ENCODE results near the gene OR52B4.
"Not testable (repeated sequence)": the region's sequence is repeated elsewhere in the genome, so short reads cannot be mapped to it uniquely, and the experiment has no call there.

OR52B4 gene

DNA sequence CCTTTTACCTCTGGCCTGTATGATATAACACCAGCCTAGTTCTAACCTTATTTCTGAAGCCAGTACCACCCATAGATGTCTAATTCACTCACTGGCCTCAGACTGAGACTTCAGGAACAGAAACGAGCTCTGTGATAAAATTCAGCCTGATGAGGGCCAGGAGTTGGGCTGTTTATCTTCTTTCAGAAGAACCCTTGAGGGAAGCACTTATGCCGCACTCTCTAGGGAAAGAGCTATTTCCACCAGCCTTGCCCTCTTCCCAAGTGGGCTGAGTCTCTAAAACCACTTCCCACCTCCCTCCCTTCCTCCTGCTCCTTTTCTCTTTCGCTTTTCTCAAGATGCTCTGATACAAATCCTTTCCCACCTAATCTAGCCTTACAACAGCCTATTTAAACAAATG is 2.0 kb upstream of the OR52B4 start:
- Histone ChIP-seq H3K9ac (ENCODE audit: low read depth in 1 of 2, low read length in 2 of 2) (no peak overlapping the region), H3K9me3 (ENCODE audit: control insufficient read depth in 1 of 2, low read length in 2 of 2) (no peaks in the 10 kb centered on the region), H3K27me3 (ENCODE audit: control insufficient read depth in 1 of 2, insufficient read depth in 2 of 2, low read length in 2 of 2) (no peaks in the 10 kb centered on the region), H3K4me3 (ENCODE audit: low read depth in 1 of 2, low read length in 2 of 2) (no peak overlapping the region), H3K27ac (ENCODE audit: low read depth, low read length) (no peak overlapping the region), H3K4me1 (ENCODE audit: control insufficient read depth in 1 of 2, insufficient read depth in 2 of 2, low read length in 2 of 2) (no peaks in the 10 kb centered on the region), H3K36me3 (ENCODE audit: control insufficient read depth in 1 of 2, insufficient read depth in 2 of 2, low read length in 2 of 2) (no peaks in the 10 kb centered on the region)

DNA sequence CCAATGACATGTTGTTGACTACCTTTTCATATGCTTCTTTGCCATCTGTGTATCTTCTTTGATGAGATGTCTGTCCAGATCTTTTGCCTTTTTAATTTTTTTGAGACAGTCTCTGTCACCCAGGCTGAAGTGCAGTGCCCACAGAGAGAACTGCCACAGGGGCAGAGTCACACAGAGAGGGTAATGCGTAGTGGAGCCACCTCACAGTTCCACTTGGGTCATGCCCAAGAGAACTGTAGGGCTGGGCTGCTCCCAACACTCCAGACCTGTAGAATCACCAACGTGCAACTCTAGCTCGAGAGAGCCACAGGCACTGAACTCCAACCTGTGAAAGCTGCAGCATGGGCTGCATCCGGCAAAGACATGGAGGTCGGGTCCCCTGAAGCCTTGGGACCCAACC is 20.0 kb downstream of the OR52B4 start:
- not testable (repeated sequence) for H3K9me3 ChIP-seq (ENCODE audit: control insufficient read depth in 1 of 2, low read length in 2 of 2); H3K4me1 ChIP-seq (ENCODE audit: control insufficient read depth in 1 of 2, insufficient read depth in 2 of 2, low read length in 2 of 2)

DNA sequence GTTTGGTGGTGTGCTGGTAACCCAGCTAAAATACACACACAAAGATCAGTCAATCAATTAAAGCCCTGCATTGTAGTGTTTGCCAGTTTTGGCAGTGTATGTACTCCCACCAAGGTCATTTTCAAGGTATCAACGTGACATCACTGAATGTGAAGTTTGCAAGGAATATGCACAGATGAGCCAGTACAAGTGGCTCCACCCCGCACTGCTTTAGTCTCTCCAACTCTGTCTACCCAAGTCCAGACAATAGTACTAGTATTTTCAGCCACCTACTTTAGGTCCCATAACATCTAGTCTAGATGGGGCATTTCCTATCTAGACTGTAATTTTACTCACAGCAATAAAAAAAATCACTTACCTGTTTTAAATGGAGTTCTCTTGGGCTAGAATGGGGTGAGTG is 22.8 kb downstream of the OR52B4 start:
- not testable (repeated sequence) for H3K27me3 ChIP-seq (ENCODE audit: control insufficient read depth in 1 of 2, insufficient read depth in 2 of 2, low read length in 2 of 2); H3K9me3 ChIP-seq (ENCODE audit: control insufficient read depth in 1 of 2, low read length in 2 of 2); H3K27ac ChIP-seq (ENCODE audit: low read depth, low read length); H3K4me3 ChIP-seq (ENCODE audit: low read depth in 1 of 2, low read length in 2 of 2); H3K36me3 ChIP-seq (ENCODE audit: control insufficient read depth in 1 of 2, insufficient read depth in 2 of 2, low read length in 2 of 2); H3K4me1 ChIP-seq (ENCODE audit: control insufficient read depth in 1 of 2, insufficient read depth in 2 of 2, low read length in 2 of 2); H3K9ac ChIP-seq (ENCODE audit: low read depth in 1 of 2, low read length in 2 of 2)

More for the DNA sequence above, 20.0 kb downstream of the OR52B4 start:
- not testable (repeated sequence) for H3K27me3 ChIP-seq (ENCODE audit: control insufficient read depth in 1 of 2, insufficient read depth in 2 of 2, low read length in 2 of 2); H3K36me3 ChIP-seq (ENCODE audit: control insufficient read depth in 1 of 2, insufficient read depth in 2 of 2, low read length in 2 of 2); H3K9ac ChIP-seq (ENCODE audit: low read depth in 1 of 2, low read length in 2 of 2); H3K4me3 ChIP-seq (ENCODE audit: low read depth in 1 of 2, low read length in 2 of 2); H3K27ac ChIP-seq (ENCODE audit: low read depth, low read length)

DNA sequence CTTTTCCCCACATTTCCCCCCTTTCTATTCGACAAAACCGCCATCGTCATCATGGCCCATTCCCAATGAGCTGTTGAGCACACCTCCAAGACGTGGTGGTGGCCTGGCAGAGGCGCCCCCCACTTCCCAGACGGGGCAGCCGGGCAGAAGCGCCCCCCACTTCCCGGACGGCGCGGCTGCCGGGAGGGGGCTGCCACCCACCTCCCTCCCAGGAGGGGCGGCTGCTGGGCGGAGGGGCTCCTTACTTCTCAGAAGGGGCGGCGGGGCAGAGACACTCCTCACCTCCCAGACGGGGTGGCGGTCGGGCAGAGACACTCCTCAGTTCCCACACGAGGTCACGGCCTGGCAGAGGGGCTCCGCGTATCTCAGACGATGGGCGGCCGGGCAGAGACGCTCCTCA is 33.8 kb downstream of the OR52B4 start:
- H3K27ac ChIP-seq (ENCODE audit: low read depth, low read length); H3K27me3 ChIP-seq (ENCODE audit: control insufficient read depth in 1 of 2, insufficient read depth in 2 of 2, low read length in 2 of 2); H3K4me3 ChIP-seq (ENCODE audit: low read depth in 1 of 2, low read length in 2 of 2); H3K9me3 ChIP-seq (ENCODE audit: control insufficient read depth in 1 of 2, low read length in 2 of 2); H3K9ac ChIP-seq (ENCODE audit: low read depth in 1 of 2, low read length in 2 of 2); H3K4me1 ChIP-seq (ENCODE audit: control insufficient read depth in 1 of 2, insufficient read depth in 2 of 2, low read length in 2 of 2); H3K36me3 ChIP-seq (ENCODE audit: control insufficient read depth in 1 of 2, insufficient read depth in 2 of 2, low read length in 2 of 2): not testable (repeated sequence)

Measured in duodenal mucosa (tissue), 2 donors.